ENCODE measurements around the gene ZFP91. TPM values are rescaled to one million over a fixed set of nuclear protein-coding genes. Genes with fewer than 3 reads are reported as not detected.

Gene ZFP91
- total RNA-seq, 1 experiment from 2014 or later = 58.6 TPM

- ChIA-PET RAD21 (ENCODE audit: low non-redundant PET in 1 of 2, low total read pairs in 2 of 2, uncharacterized antibody in 2 of 2, unreplicated experiment in 2 of 2) (no interaction called here), CTCF (no interaction called here), POLR2A (no interaction called here)
- Histone ChIP-seq H3K27ac (ENCODE audit: low read depth, low read length) (no peak overlapping the region), H3K4me3 (replicated peaks in 1 of 2; ENCODE audit: low read depth in 1 of 2, low read length in 2 of 2) (no peak overlapping the region), H3K79me2 (ENCODE audit: insufficient read depth, low read length) (no peaks in the 10 kb centered on the region), H4K20me1 (ENCODE audit: insufficient read depth) (no peaks in the 10 kb centered on the region), H3K9ac (ENCODE audit: low read length) (no peak overlapping the region), H3K4me1 (ENCODE audit: control insufficient read depth in 1 of 2, insufficient read depth in 2 of 2, low read length in 2 of 2) (peaks cover 22 to 29% of the 10 kb centered on the region in 2 experiments), H3K9me2 (ENCODE audit: insufficient read depth) (no peaks in the 10 kb centered on the region), H3K4me2 (ENCODE audit: low read length) (peak overlapping the region; percentile 66), H3K27me3 (ENCODE audit: insufficient read depth, low read length) (no peaks in the 10 kb centered on the region), H3K36me3 (ENCODE audit: control insufficient read depth in 1 of 2, insufficient read depth in 2 of 2, low read length in 2 of 2) (no peaks in the 10 kb centered on the region), H3K9me3 (ENCODE audit: control insufficient read depth in 1 of 2, insufficient read depth in 1 of 2, low read depth in 1 of 2, low read length in 2 of 2) (no peaks in the 10 kb centered on the region), H2AFZ (ENCODE audit: low read depth, low read length, poor library complexity, severe bottlenecking) (no peak overlapping the region)
- no TSS peak for BruUV-seq (replicated peaks)
- peak; percentile 18; the same call in 1 of the 2 replicates for ATAC-seq
- intact Hi-C loops (cut with micrococcal nuclease) = loop anchor here (10.0 kb wide), 1 partner anchor 396 kb away; no protein-coding TSS in a partner anchor
- no peak for DNase-seq (ENCODE audit: low read depth, low spot score)
- TF ChIP-seq CTCF (IDR thresholded peaks at IDR 0.05 in 2 of 3, conservative IDR thresholded peaks at IDR 0.05 in 1 of 3; ENCODE audit: borderline replicate concordance in 1 of 3, insufficient read depth in 1 of 3, low read depth in 2 of 3, low read length in 2 of 3) = 0 out of 6 replicates have a peak, but pooled peaks of 1 of the 3 experiments have one; percentile 10
- no peak for TF ChIP-seq TCF7L2 (IDR thresholded peaks at IDR 0.05; ENCODE audit: borderline replicate concordance, extremely low read depth, insufficient read depth, insufficient read length)
Observed at GRCh38 chr11:58658623-58659022, 79.8 kb downstream of the ZFP91 start.

GRCh38 chr11:58659404-58659803 is 80.5 kb downstream of the ZFP91 start:
- Histone ChIP-seq H3K4me3 (replicated peaks in 1 of 2; ENCODE audit: low read depth in 1 of 2, low read length in 2 of 2) (peak overlapping the region in 1 of 2 experiments; percentile 25; a peak in 1 of 4 replicates), H3K79me2 (ENCODE audit: insufficient read depth, low read length) (no peaks in the 10 kb centered on the region), H2AFZ (ENCODE audit: low read depth, low read length, poor library complexity, severe bottlenecking) (no peak overlapping the region), H3K4me1 (ENCODE audit: control insufficient read depth in 1 of 2, insufficient read depth in 2 of 2, low read length in 2 of 2) (peaks cover 22 to 26% of the 10 kb centered on the region in 2 experiments), H3K9me3 (ENCODE audit: control insufficient read depth in 1 of 2, insufficient read depth in 1 of 2, low read depth in 1 of 2, low read length in 2 of 2) (no peaks in the 10 kb centered on the region), H3K27me3 (ENCODE audit: insufficient read depth, low read length) (no peaks in the 10 kb centered on the region), H3K4me2 (ENCODE audit: low read length) (peak overlapping the region; percentile 66), H3K27ac (ENCODE audit: low read depth, low read length) (no peak overlapping the region), H3K9me2 (ENCODE audit: insufficient read depth) (no peaks in the 10 kb centered on the region), H3K36me3 (ENCODE audit: control insufficient read depth in 1 of 2, insufficient read depth in 2 of 2, low read length in 2 of 2) (no peaks in the 10 kb centered on the region), H4K20me1 (ENCODE audit: insufficient read depth) (no peaks in the 10 kb centered on the region), H3K9ac (ENCODE audit: low read length) (no peak overlapping the region)
- ChIA-PET POLR2A (no interaction called here), RAD21 (ENCODE audit: low non-redundant PET in 1 of 2, low total read pairs in 2 of 2, uncharacterized antibody in 2 of 2, unreplicated experiment in 2 of 2) (no interaction called here), CTCF (interaction anchor here (1.0 to 1.7 kb wide), 3 partner anchors 17 to 129 kb away, joined by 3 to 7 read pairs (median 6); no protein-coding TSS in a partner anchor)
- BruUV-seq (replicated peaks) = no TSS peak
- intact Hi-C loops (cut with micrococcal nuclease) = loop anchor here (10.0 kb wide), 1 partner anchor 395 kb away; no protein-coding TSS in a partner anchor
- DNase-seq (ENCODE audit: low read depth, low spot score) = peak; percentile 59
- ATAC-seq = peak; percentile 84
- no peak for TF ChIP-seq TCF7L2 (IDR thresholded peaks at IDR 0.05; ENCODE audit: borderline replicate concordance, extremely low read depth, insufficient read depth, insufficient read length)
- no peak for TF ChIP-seq EZH2 (IDR thresholded peaks at IDR 0.05)
- TF ChIP-seq CEBPB (IDR thresholded peaks at IDR 0.05; ENCODE audit: low read depth) = 0 out of 2 replicates have a peak, but pooled peaks have one; percentile 33
- TF ChIP-seq YY1 (IDR thresholded peaks at IDR 0.05; ENCODE audit: extremely low read depth, insufficient replicate concordance, low read depth, low read length) = no peak
- TF ChIP-seq ZBTB33 (IDR thresholded peaks at IDR 0.05; ENCODE audit: extremely low read depth, insufficient replicate concordance, low read length) = no peak
- TF ChIP-seq ATF3 (IDR thresholded peaks at IDR 0.05) = no peak
- no peak for TF ChIP-seq EGR1 (IDR thresholded peaks at IDR 0.05; ENCODE audit: low read depth)
- peak; percentile 91 for TF ChIP-seq JUND (IDR thresholded peaks at IDR 0.05)
- TF ChIP-seq SP1 (IDR thresholded peaks at IDR 0.05; ENCODE audit: low read depth) = peak; percentile 82
- no peak for TF ChIP-seq ZFX (IDR thresholded peaks at IDR 0.05)
- no peak for TF ChIP-seq SIN3A (IDR thresholded peaks at IDR 0.05; ENCODE audit: low read depth)
- TF ChIP-seq EZH2phosphoT487 (IDR thresholded peaks at IDR 0.05; ENCODE audit: borderline replicate concordance) = no peak
- no peak for TF ChIP-seq RAD21 (IDR thresholded peaks at IDR 0.05; ENCODE audit: low read depth)
- no peak for TF ChIP-seq MAX (IDR thresholded peaks at IDR 0.05)
- no peak for TF ChIP-seq POLR2A (IDR thresholded peaks at IDR 0.05; ENCODE audit: borderline replicate concordance, extremely low read depth, insufficient read depth, insufficient read length)
